GM21526 (cell line): ENCODE data around the gene TMSB15C.
"Not testable (repeated sequence)": the region's sequence is repeated elsewhere in the genome, so short reads cannot be mapped to it uniquely, and the experiment has no call there.

Experiments used
- ATAC-seq: cut with Tn5 transposase; IDR thresholded peaks from one replicate; pipeline ENCODE4 v1.9.1; 2021; ENCODE audit warnings: moderate library complexity; ENCODE audit not compliant: unreplicated experiment, low FRiP score

Gene TMSB15C

GRCh38 chrX:104054956-104055355, 21.1 kb downstream of the TMSB15C start:
- ATAC-seq = not testable (repeated sequence)

GRCh38 chrX:104047171-104047570, 28.9 kb downstream of the TMSB15C start:
- no peak for ATAC-seq

- ATAC-seq = no peak
Measured at GRCh38 chrX:104045642-104046041, 30.4 kb downstream of the TMSB15C start.

- no peak for ATAC-seq
Measured at GRCh38 chrX:104041003-104041402, 35.0 kb downstream of the TMSB15C start.

- ATAC-seq = no peak
Measured at GRCh38 chrX:104039689-104040505, 36.1 kb downstream of the TMSB15C start, which contains the start of gene H2BW2. H2BW2 (plus strand) TSS chrX:104039956; CDS start chrX:104039995, 39 bp downstream.
